Measurements from ENCODE around the gene DGCR6.
"Not testable (repeated sequence)": the region's sequence is repeated elsewhere in the genome, so short reads cannot be mapped to it uniquely, and the experiment has no call there.

The DGCR6 gene

DNA sequence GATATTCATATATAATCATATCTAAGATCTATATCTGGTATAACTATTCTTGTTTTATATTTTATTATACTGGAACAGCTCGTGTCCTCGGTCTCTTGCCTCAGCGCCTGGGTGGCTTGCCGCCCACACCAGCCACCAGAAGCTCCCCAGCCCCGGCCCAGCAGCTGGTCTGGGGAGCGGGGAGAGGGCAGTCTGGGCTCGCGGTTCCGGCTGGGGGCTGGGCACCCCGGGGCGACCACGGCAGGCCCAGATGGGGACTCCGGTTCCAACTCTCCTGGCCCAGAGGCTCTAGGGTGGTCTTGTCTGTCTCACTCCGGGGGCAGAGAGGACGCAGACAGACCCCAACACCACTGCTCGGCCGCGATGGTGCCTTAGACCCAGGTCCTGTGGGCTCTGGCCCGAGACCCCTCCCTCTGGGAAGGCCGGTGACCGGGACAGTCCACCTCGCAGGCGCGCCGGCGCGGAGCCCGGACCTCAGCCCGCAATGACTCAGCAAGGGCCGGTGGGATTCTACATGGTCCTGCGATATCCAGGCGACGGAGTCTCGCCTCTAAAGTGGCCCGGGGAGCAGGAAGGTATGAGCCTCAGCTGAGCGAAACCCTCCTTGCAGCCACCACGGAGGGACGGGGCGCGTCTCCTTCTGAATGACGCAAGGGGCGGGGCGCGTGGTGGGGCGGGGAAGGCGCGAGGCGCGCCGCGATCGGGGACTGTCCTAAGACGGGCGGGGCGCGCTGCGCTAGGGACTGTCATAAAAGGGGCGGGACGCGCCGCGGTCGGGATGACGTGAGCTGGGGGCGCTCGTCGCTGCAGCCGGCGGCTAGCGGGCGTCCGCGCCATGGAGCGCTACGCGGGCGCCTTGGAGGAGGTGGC lies at the start of gene DGCR6:
Gene DGCR6, plus strand, starts transcription at position 781 of the 870 bp plus-strand sequence. Its CDS starts 55 bp downstream, at position 836.
- no peaks in the 10 kb centered on the region for H3K36me3 ChIP-seq (ENCODE audit: control insufficient read depth, insufficient read depth, low read length)
- H3K9me3 ChIP-seq (ENCODE audit: control insufficient read depth, insufficient read depth, low read depth, low read length) = no peaks in the 10 kb centered on the region
- no peaks in the 10 kb centered on the region for H3K27me3 ChIP-seq (ENCODE audit: control insufficient read depth, insufficient read depth, low read length)
- H3K4me1 ChIP-seq (ENCODE audit: control insufficient read depth, insufficient read depth, low read length) = no peaks in the 10 kb centered on the region
- H3K27ac ChIP-seq (ENCODE audit: low read depth, low read length) = no peak within 1 kb of the TSS
- H3K4me3 ChIP-seq (ENCODE audit: low read depth, low read length) = no peak within 1 kb of the TSS
- H3K9ac ChIP-seq (ENCODE audit: low read length) = no peak within 1 kb of the TSS

DNA sequence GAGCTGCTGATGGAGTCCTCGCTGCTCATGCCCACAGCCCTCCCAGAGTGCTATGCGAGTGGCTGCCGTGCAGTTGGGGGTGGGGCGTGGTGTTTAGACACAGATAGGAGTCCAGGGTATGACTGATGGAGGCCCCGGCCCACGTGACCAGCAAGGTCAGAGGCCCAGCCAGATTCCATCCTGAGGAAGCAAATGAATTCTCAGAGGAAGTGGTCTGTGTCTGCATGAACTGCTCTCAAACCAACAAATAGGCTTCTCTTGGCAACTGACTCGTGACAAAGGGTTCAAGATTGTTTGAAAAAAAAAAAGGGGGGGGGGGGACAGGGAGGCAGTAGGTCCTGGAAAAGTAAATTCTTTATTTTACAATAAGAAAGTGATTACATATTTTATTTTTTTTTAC lies 46.8 kb upstream of the DGCR6 start:
- not testable (repeated sequence) for H3K4me1 ChIP-seq (ENCODE audit: control insufficient read depth, insufficient read depth, low read length); H3K9ac ChIP-seq (ENCODE audit: low read length); H3K9me3 ChIP-seq (ENCODE audit: control insufficient read depth, insufficient read depth, low read depth, low read length); H3K27me3 ChIP-seq (ENCODE audit: control insufficient read depth, insufficient read depth, low read length); H3K27ac ChIP-seq (ENCODE audit: low read depth, low read length); H3K36me3 ChIP-seq (ENCODE audit: control insufficient read depth, insufficient read depth, low read length); H3K4me3 ChIP-seq (ENCODE audit: low read depth, low read length)

DNA sequence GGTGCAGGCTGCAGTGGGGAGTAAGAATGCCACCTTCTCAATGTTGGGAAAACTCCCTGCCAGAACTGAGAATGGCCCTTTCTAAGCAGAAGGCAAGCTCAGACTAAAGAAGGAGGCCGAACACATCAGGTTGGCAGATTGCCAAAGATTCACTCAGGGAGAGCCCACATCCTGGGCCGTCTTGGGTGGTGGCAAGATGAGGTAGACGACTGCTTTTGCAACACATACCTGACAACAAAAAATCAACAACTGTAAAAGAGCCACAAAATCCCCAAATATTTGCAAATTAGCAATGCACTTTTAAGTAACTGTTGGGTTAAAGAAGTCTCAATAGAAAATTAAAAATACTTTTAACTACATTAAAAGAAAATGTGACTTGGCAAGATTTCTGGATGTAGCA lies 24.9 kb upstream of the DGCR6 start:
- H3K9ac ChIP-seq (ENCODE audit: low read length); H3K27me3 ChIP-seq (ENCODE audit: control insufficient read depth, insufficient read depth, low read length); H3K4me3 ChIP-seq (ENCODE audit: low read depth, low read length); H3K36me3 ChIP-seq (ENCODE audit: control insufficient read depth, insufficient read depth, low read length); H3K27ac ChIP-seq (ENCODE audit: low read depth, low read length); H3K9me3 ChIP-seq (ENCODE audit: control insufficient read depth, insufficient read depth, low read depth, low read length); H3K4me1 ChIP-seq (ENCODE audit: control insufficient read depth, insufficient read depth, low read length): not testable (repeated sequence)

GRCh38 chr22:18884465-18884864 lies 21.7 kb upstream of the DGCR6 start:
- not testable (repeated sequence) for H3K9ac ChIP-seq (ENCODE audit: low read length); H3K9me3 ChIP-seq (ENCODE audit: control insufficient read depth, insufficient read depth, low read depth, low read length); H3K27ac ChIP-seq (ENCODE audit: low read depth, low read length); H3K27me3 ChIP-seq (ENCODE audit: control insufficient read depth, insufficient read depth, low read length); H3K4me1 ChIP-seq (ENCODE audit: control insufficient read depth, insufficient read depth, low read length); H3K36me3 ChIP-seq (ENCODE audit: control insufficient read depth, insufficient read depth, low read length); H3K4me3 ChIP-seq (ENCODE audit: low read depth, low read length)

- no peak overlapping the region for H3K4me3 ChIP-seq (ENCODE audit: low read depth, low read length)
- no peaks in the 10 kb centered on the region for H3K27me3 ChIP-seq (ENCODE audit: control insufficient read depth, insufficient read depth, low read length)
- no peaks in the 10 kb centered on the region for H3K4me1 ChIP-seq (ENCODE audit: control insufficient read depth, insufficient read depth, low read length)
- no peak overlapping the region for H3K9ac ChIP-seq (ENCODE audit: low read length)
- no peak overlapping the region for H3K27ac ChIP-seq (ENCODE audit: low read depth, low read length)
- no peaks in the 10 kb centered on the region for H3K9me3 ChIP-seq (ENCODE audit: control insufficient read depth, insufficient read depth, low read depth, low read length)
- no peaks in the 10 kb centered on the region for H3K36me3 ChIP-seq (ENCODE audit: control insufficient read depth, insufficient read depth, low read length)
These were observed 18.0 kb upstream of the DGCR6 start for GRCh38 chr22:18888115-18888514.

GRCh38 chr22:18890510-18891192 lies 15.5 kb upstream of the DGCR6 start:
- not testable (repeated sequence) for H3K4me1 ChIP-seq (ENCODE audit: control insufficient read depth, insufficient read depth, low read length); H3K4me3 ChIP-seq (ENCODE audit: low read depth, low read length); H3K27me3 ChIP-seq (ENCODE audit: control insufficient read depth, insufficient read depth, low read length); H3K27ac ChIP-seq (ENCODE audit: low read depth, low read length); H3K36me3 ChIP-seq (ENCODE audit: control insufficient read depth, insufficient read depth, low read length); H3K9ac ChIP-seq (ENCODE audit: low read length); H3K9me3 ChIP-seq (ENCODE audit: control insufficient read depth, insufficient read depth, low read depth, low read length)

- not testable (repeated sequence) for H3K9ac ChIP-seq (ENCODE audit: low read length); H3K4me3 ChIP-seq (ENCODE audit: low read depth, low read length); H3K27me3 ChIP-seq (ENCODE audit: control insufficient read depth, insufficient read depth, low read length); H3K27ac ChIP-seq (ENCODE audit: low read depth, low read length); H3K9me3 ChIP-seq (ENCODE audit: control insufficient read depth, insufficient read depth, low read depth, low read length); H3K4me1 ChIP-seq (ENCODE audit: control insufficient read depth, insufficient read depth, low read length); H3K36me3 ChIP-seq (ENCODE audit: control insufficient read depth, insufficient read depth, low read length)
These were observed 12.3 kb upstream of the DGCR6 start for GRCh38 chr22:18893775-18894174.

- H3K9me3 ChIP-seq (ENCODE audit: control insufficient read depth, insufficient read depth, low read depth, low read length) = not testable (repeated sequence)
These were observed 10.0 kb upstream of the DGCR6 start for GRCh38 chr22:18896037-18896657.

DNA sequence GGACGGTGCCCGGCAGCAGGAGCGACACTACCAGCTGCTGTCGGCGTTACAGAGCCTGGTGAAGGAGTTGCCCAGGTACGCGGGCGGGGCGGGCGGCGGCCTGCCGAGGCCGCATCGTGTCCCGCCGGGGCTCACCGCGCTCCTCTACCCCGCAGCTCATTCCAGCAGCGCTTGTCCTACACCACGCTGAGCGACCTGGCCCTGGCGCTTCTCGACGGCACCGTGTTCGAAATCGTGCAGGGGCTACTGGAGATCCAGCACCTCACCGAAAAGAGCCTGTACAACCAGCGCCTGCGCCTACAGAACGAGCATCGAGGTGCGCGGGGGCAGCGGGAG lies 258 bp downstream of the DGCR6 start:
- not testable (repeated sequence) for H3K27ac ChIP-seq (ENCODE audit: low read depth, low read length); H3K9me3 ChIP-seq (ENCODE audit: control insufficient read depth, insufficient read depth, low read depth, low read length); H3K36me3 ChIP-seq (ENCODE audit: control insufficient read depth, insufficient read depth, low read length); H3K4me1 ChIP-seq (ENCODE audit: control insufficient read depth, insufficient read depth, low read length); H3K27me3 ChIP-seq (ENCODE audit: control insufficient read depth, insufficient read depth, low read length); H3K9ac ChIP-seq (ENCODE audit: low read length); H3K4me3 ChIP-seq (ENCODE audit: low read depth, low read length)

More at GRCh38 chr22:18896037-18896657, 10.0 kb upstream of the DGCR6 start:
- not testable (repeated sequence) for H3K9ac ChIP-seq (ENCODE audit: low read length); H3K36me3 ChIP-seq (ENCODE audit: control insufficient read depth, insufficient read depth, low read length); H3K4me1 ChIP-seq (ENCODE audit: control insufficient read depth, insufficient read depth, low read length); H3K27ac ChIP-seq (ENCODE audit: low read depth, low read length); H3K27me3 ChIP-seq (ENCODE audit: control insufficient read depth, insufficient read depth, low read length); H3K4me3 ChIP-seq (ENCODE audit: low read depth, low read length)

DNA sequence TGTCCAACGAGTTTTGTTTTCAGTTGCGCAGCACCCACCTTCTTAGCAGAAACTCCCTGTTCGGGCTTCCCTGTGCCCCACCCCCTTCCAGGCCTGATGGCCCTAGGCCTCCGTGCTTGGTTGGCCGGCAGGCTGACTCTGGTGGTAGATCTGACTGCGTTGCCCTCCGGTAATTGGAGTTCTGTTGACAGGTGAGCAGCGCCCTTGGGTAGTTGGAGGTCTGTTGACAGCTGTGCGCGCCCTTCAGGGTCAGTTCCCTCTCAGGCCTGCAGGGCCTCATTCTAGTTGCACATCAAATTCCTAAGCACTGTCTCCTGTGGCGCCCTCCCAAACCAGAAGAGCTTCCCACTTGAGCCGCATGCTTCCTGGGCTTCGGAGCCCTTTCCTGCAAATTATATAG lies 776 bp downstream of the DGCR6 start:
- no peak overlapping the region for H3K9ac ChIP-seq (ENCODE audit: low read length)
- H3K27ac ChIP-seq (ENCODE audit: low read depth, low read length) = no peak overlapping the region
- H3K27me3 ChIP-seq (ENCODE audit: control insufficient read depth, insufficient read depth, low read length) = no peaks in the 10 kb centered on the region
- no peaks in the 10 kb centered on the region for H3K36me3 ChIP-seq (ENCODE audit: control insufficient read depth, insufficient read depth, low read length)
- H3K4me1 ChIP-seq (ENCODE audit: control insufficient read depth, insufficient read depth, low read length) = no peaks in the 10 kb centered on the region
- H3K9me3 ChIP-seq (ENCODE audit: control insufficient read depth, insufficient read depth, low read depth, low read length) = no peaks in the 10 kb centered on the region
- H3K4me3 ChIP-seq (ENCODE audit: low read depth, low read length) = no peak overlapping the region

DNA sequence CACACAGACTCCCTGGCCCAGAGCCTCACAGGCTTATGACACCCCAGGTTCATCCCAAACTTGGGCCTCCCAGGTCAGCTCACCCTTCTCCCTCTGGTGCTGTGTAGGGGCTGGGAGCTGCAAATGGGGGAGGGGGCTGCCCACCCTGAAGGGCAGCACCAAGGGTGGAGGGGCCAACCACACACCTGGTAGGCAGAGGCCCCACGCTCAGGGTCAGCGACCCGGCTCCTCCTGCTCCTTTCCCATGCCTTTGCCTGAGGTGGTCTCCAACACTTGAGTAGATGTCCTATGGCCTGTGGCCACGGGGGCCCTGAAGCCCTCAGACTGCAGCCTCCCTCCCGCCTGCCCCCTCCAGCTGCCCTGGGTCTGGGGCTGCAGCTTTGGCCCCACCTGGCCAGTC lies 3.4 kb downstream of the DGCR6 start:
- Histone ChIP-seq H3K36me3 (ENCODE audit: control insufficient read depth, insufficient read depth, low read length) (no peaks in the 10 kb centered on the region), H3K27me3 (ENCODE audit: control insufficient read depth, insufficient read depth, low read length) (no peaks in the 10 kb centered on the region), H3K9ac (ENCODE audit: low read length) (no peak overlapping the region), H3K4me1 (ENCODE audit: control insufficient read depth, insufficient read depth, low read length) (no peaks in the 10 kb centered on the region), H3K27ac (ENCODE audit: low read depth, low read length) (no peak overlapping the region), H3K9me3 (ENCODE audit: control insufficient read depth, insufficient read depth, low read depth, low read length) (no peaks in the 10 kb centered on the region), H3K4me3 (ENCODE audit: low read depth, low read length) (no peak overlapping the region)
